SK-N-SH treated with all-trans-retinoic acid at 6 μM for 48 hours (cell line): ENCODE measurements around the gene MS4A7.

ENCODE experiments used
- ATAC-seq: fragments of 200-7000 bp; cut with Tn5 transposase; 3 replicates; pipeline ENCODE4 v1.9.1; 2020; ENCODE audit warnings: mild to moderate bottlenecking, moderate library complexity
- ARNTL ChIP-seq: fragments of 450-650 bp; formaldehyde crosslinking; IDR thresholded peaks from 2 replicates; pipeline ENCODE4 v1.5.0; 2020; ENCODE audit warnings: low read depth, mild to moderate bottlenecking, moderate library complexity, borderline replicate concordance
- BACH2 ChIP-seq: fragments of 250-450 bp; sonication (Bioruptor Pico); IDR thresholded peaks from 2 replicates; pipeline ENCODE4 v1.9.0; 2021; ENCODE audit warnings: mild to moderate bottlenecking, borderline replicate concordance
- CSDC2 ChIP-seq: fragments of 250-450 bp; sonication (Bioruptor Pico); IDR thresholded peaks from 2 replicates; pipeline ENCODE4 v1.5.0; 2020; ENCODE audit warnings: mild to moderate bottlenecking, moderate library complexity
- GLIS3 ChIP-seq: fragments of 250-450 bp; sonication (Bioruptor Pico); IDR thresholded peaks from 2 replicates; pipeline ENCODE4 v1.5.0; 2020; ENCODE audit warnings: mild to moderate bottlenecking, moderate library complexity
- ISL1 ChIP-seq: fragments of 250-450 bp; sonication (Bioruptor Pico); IDR thresholded peaks from 2 replicates; pipeline ENCODE4 v2.1.2; 2022; ENCODE audit warnings: mild to moderate bottlenecking, moderate library complexity
- OSR1 ChIP-seq: fragments of 250-450 bp; sonication (Bioruptor Pico); IDR thresholded peaks from 2 replicates; pipeline ENCODE4 v1.8.0; 2022; ENCODE audit warnings: moderate library complexity, mild to moderate bottlenecking, inconsistent platforms
- PPARA ChIP-seq: fragments of 250-450 bp; sonication (Bioruptor Pico); IDR thresholded peaks from 2 replicates; pipeline ENCODE4 v1.5.0; 2020; ENCODE audit warnings: mild to moderate bottlenecking, borderline replicate concordance
- RARB ChIP-seq: fragments of 250-450 bp; sonication (Bioruptor Pico); IDR thresholded peaks from 2 replicates; pipeline ENCODE4 v1.8.0; 2021; ENCODE audit warnings: mild to moderate bottlenecking, moderate library complexity
- SNAI2 ChIP-seq: fragments of 250-450 bp; sonication (Bioruptor Pico); IDR thresholded peaks from 2 replicates; pipeline ENCODE4 v1.5.0; 2020; ENCODE audit warnings: mild to moderate bottlenecking, moderate library complexity
- TCF4 ChIP-seq: fragments of 250-450 bp; sonication (Bioruptor Pico); IDR thresholded peaks from 2 replicates; pipeline ENCODE4 v1.8.0; 2021; ENCODE audit warnings: mild to moderate bottlenecking, moderate library complexity, borderline replicate concordance
- TOX ChIP-seq: fragments of 250-450 bp; sonication (Bioruptor Pico); IDR thresholded peaks from 2 replicates; pipeline ENCODE4 v1.8.0; 2021; ENCODE audit warnings: mild to moderate bottlenecking, moderate library complexity, borderline replicate concordance
- TSHZ2 ChIP-seq: fragments of 250-450 bp; sonication (Bioruptor Pico); IDR thresholded peaks from 2 replicates; pipeline ENCODE4 v1.5.0; 2020; ENCODE audit warnings: mild to moderate bottlenecking, moderate library complexity
- ZC3H10 ChIP-seq: fragments of 250-450 bp; sonication (Bioruptor Pico); IDR thresholded peaks from 2 replicates; pipeline ENCODE4 v1.5.1; 2021; ENCODE audit warnings: mild to moderate bottlenecking, moderate library complexity
- ZFP30 ChIP-seq: fragments of 450-650 bp; formaldehyde crosslinking; IDR thresholded peaks from 2 replicates; pipeline ENCODE4 v1.5.0; 2022; ENCODE audit warnings: mild to moderate bottlenecking, moderate library complexity
- ZNF565 ChIP-seq: fragments of 450-650 bp; formaldehyde crosslinking; conservative IDR thresholded peaks from 2 replicates; pipeline ENCODE4 v1.5.0; 2020; ENCODE audit warnings: low read depth, mild to moderate bottlenecking, moderate library complexity
- ZNF70 ChIP-seq: fragments of 450-650 bp; formaldehyde crosslinking; IDR thresholded peaks from 2 replicates; pipeline ENCODE4 v1.5.0; 2020; ENCODE audit warnings: mild to moderate bottlenecking, moderate library complexity
- ZNF8 ChIP-seq: fragments of 450-650 bp; formaldehyde crosslinking; IDR thresholded peaks from 2 replicates; pipeline ENCODE4 v1.5.0; 2020; ENCODE audit warnings: mild to moderate bottlenecking, moderate library complexity
- TF ChIP-seq, protein P1 (sequence below): fragments of 250-450 bp; sonication (Bioruptor Pico); IDR thresholded peaks from 2 replicates; pipeline ENCODE4 v1.8.0; 2020; ENCODE audit warnings: mild to moderate bottlenecking, moderate library complexity, borderline replicate concordance
- TF ChIP-seq, protein P2 (sequence below): fragments of 250-450 bp; sonication (Bioruptor Pico); IDR thresholded peaks from 2 replicates; pipeline ENCODE4 v1.5.1; 2021; ENCODE audit warnings: mild to moderate bottlenecking, moderate library complexity

The MS4A7 gene

DNA sequence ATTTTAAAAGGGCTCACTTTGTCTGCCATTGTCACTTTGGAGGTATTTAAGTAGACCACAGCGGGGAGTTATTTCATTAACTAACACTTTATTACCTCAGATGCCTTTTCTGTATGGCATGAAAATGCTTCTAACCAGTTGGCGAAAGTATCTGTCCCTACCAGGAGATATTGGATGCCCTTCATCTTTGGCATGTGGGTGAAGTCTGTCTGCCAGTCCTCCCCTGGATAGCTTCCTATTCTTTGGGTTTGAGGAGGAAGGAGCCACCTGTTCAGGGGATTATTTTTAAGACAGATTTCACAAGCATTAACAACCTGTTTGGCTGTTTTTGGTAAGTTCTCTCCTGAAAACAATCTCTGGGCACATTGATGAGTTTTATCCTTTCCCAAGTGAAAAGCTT lies 34.2 kb upstream of the MS4A7 start (continued):
- TF ChIP-seq, protein P1, sequence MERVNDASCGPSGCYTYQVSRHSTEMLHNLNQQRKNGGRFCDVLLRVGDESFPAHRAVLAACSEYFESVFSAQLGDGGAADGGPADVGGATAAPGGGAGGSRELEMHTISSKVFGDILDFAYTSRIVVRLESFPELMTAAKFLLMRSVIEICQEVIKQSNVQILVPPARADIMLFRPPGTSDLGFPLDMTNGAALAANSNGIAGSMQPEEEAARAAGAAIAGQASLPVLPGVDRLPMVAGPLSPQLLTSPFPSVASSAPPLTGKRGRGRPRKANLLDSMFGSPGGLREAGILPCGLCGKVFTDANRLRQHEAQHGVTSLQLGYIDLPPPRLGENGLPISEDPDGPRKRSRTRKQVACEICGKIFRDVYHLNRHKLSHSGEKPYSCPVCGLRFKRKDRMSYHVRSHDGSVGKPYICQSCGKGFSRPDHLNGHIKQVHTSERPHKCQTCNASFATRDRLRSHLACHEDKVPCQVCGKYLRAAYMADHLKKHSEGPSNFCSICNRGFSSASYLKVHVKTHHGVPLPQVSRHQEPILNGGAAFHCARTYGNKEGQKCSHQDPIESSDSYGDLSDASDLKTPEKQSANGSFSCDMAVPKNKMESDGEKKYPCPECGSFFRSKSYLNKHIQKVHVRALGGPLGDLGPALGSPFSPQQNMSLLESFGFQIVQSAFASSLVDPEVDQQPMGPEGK: no peak
- TF ChIP-seq ZC3H10 (CRISPR knock-in tag) (no peak), ISL1 (CRISPR knock-in tag) (no peak), TCF4 (CRISPR knock-in tag) (no peak), GLIS3 (CRISPR knock-in tag) (no peak), ARNTL (CRISPR knock-in tag) (no peak), ZNF565 (CRISPR knock-in tag) (no peak), SNAI2 (no peak)
- TF ChIP-seq, protein P2, sequence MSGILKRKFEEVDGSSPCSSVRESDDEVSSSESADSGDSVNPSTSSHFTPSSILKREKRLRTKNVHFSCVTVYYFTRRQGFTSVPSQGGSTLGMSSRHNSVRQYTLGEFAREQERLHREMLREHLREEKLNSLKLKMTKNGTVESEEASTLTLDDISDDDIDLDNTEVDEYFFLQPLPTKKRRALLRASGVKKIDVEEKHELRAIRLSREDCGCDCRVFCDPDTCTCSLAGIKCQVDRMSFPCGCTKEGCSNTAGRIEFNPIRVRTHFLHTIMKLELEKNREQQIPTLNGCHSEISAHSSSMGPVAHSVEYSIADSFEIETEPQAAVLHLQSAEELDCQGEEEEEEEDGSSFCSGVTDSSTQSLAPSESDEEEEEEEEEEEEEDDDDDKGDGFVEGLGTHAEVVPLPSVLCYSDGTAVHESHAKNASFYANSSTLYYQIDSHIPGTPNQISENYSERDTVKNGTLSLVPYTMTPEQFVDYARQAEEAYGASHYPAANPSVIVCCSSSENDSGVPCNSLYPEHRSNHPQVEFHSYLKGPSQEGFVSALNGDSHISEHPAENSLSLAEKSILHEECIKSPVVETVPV (CRISPR knock-in tag): no peak

GRCh38 chr11:60345489-60345888 lies 32.8 kb upstream of the MS4A7 start:
- no peak for TF ChIP-seq ISL1 (CRISPR knock-in tag)
- TF ChIP-seq, protein P1: no peak
- peak; percentile 24; the same call in 1 of the 3 replicates for ATAC-seq

DNA sequence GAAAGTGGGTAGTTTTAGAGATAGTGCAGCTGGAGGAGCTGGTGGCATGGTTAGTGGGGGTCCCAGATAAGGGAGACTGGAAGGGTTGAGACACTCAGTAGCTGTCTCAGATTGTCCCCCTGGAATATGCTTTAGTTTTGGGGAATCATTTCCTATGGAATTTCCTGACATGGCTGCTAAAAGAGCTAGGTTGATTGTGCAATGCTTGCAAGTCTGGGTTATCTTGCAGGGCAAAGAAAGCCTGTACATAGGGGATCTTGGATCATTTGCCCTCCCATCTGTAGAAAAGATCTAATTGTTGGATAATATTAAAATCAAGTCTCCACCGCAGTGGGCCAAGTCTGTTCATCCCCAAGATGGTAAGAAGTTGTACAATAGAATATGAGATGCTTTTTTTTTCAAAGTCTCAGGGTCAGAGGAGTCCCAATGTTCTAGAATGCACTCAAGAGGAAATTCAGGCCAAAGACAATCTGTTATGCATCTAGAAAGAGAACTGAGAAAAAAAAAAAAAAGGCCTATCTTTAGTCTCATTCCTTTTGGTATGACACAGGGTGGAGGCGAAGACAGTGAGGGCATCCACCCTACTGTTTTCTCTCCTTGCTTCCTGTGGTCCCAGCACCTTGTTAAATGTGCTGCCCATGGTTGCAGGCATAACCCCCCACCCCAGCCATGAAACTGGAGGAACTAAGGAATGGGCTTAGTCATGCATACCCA lies 31.1 kb upstream of the MS4A7 start:
- no peak for ATAC-seq

More for the DNA sequence above, 31.1 kb upstream of the MS4A7 start:
- TF ChIP-seq ZNF565 (CRISPR knock-in tag) (no peak), PPARA (CRISPR knock-in tag) (no peak), ZNF8 (CRISPR knock-in tag) (no peak), ARNTL (CRISPR knock-in tag) (no peak), ZFP30 (CRISPR knock-in tag) (no peak), ZC3H10 (CRISPR knock-in tag) (no peak), TCF4 (CRISPR knock-in tag) (no peak), RARB (CRISPR knock-in tag) (no peak), BACH2 (no peak), TOX (CRISPR knock-in tag) (no peak), ISL1 (CRISPR knock-in tag) (no peak), CSDC2 (CRISPR knock-in tag) (no peak), GLIS3 (CRISPR knock-in tag) (no peak), TSHZ2 (CRISPR knock-in tag) (no peak), OSR1 (CRISPR knock-in tag) (no peak), ZNF70 (no peak)
- TF ChIP-seq, protein P1: no peak
- TF ChIP-seq, protein P2 (CRISPR knock-in tag): no peak
